DND-41 (cell line): ENCODE measurements around the gene PSD2.

ENCODE experiments used
- ATAC-seq: fragments of 200-7000 bp; cut with Tn5 transposase; 3 replicates; pipeline ENCODE4 v1.9.1; 2021; ENCODE audit warnings: low read depth; ENCODE audit not compliant: insufficient read depth
- DNase-seq: peaks from one replicate; pipeline ENCODE4 v3.0.0-alpha.2; 2020
- H2AFZ ChIP-seq: 2 replicates; pipeline ENCODE4 v1.6.0; 2012; ENCODE audit warnings: low read depth, low read length
- H3K27ac ChIP-seq: 2 replicates; pipeline ENCODE4 v1.5.1; 2012; ENCODE audit warnings: low read length, inconsistent platforms
- H3K27me3 ChIP-seq: fragments of 200-600 bp; sonication (generic); 2 replicates; pipeline ENCODE4 v1.6.0; 2012; ENCODE audit warnings: low read length, mild to moderate bottlenecking, inconsistent platforms; ENCODE audit not compliant: insufficient read depth, poor library complexity
- H3K36me3 ChIP-seq: 2 replicates; pipeline ENCODE4 v1.5.1; 2012; ENCODE audit warnings: low read length, inconsistent platforms; ENCODE audit not compliant: insufficient read depth
- H3K4me1 ChIP-seq: 2 replicates; pipeline ENCODE4 v1.5.1; 2012; ENCODE audit warnings: mild to moderate bottlenecking, low read length; ENCODE audit not compliant: insufficient read depth
- H3K4me2 ChIP-seq: 2 replicates; pipeline ENCODE4 v1.6.0; 2012; ENCODE audit warnings: mild to moderate bottlenecking, moderate library complexity, low read length, inconsistent platforms; ENCODE audit not compliant: insufficient read depth
- H3K4me3 ChIP-seq, 2 experiments: fragments of 200-600 bp in 1 of 2; shearing (Covaris generic) in 1 of 2; 2 replicates each; pipeline ENCODE4 v1.5.1; 2012 to 2016; ENCODE audit warnings: inconsistent platforms in 2 of 2, low read length in 2 of 2, mild to moderate bottlenecking in 2 of 2, low read depth in 1 of 2, moderate library complexity in 1 of 2
- H3K79me2 ChIP-seq: 2 replicates; pipeline ENCODE4 v1.6.0; 2012; ENCODE audit warnings: low read length, inconsistent platforms; ENCODE audit not compliant: insufficient read depth
- H3K9ac ChIP-seq: 2 replicates; pipeline ENCODE4 v1.6.0; 2012; ENCODE audit warnings: low read depth, mild to moderate bottlenecking, inconsistent platforms, low read length, moderate library complexity
- H3K9me3 ChIP-seq: 2 replicates; pipeline ENCODE4 v1.5.1; 2012; ENCODE audit warnings: low read length, moderate library complexity, mild to moderate bottlenecking, inconsistent platforms; ENCODE audit not compliant: insufficient read depth, severe bottlenecking
- H4K20me1 ChIP-seq: 2 replicates; pipeline ENCODE4 v1.6.0; 2012; ENCODE audit warnings: low read length; ENCODE audit not compliant: insufficient read depth
- CTCF ChIP-seq: IDR thresholded peaks from 2 replicates; pipeline ENCODE4 v1.5.1; 2012; ENCODE audit warnings: borderline replicate concordance, low read length, moderate library complexity, mild to moderate bottlenecking; ENCODE audit not compliant: poor library complexity, severe bottlenecking; ENCODE audit errors: extremely low read depth
- EZH2 ChIP-seq: IDR thresholded peaks from 3 replicates; pipeline ENCODE4 v1.6.1; 2012; ENCODE audit warnings: borderline replicate concordance, low read depth, mild to moderate bottlenecking, moderate library complexity, low read length, inconsistent platforms; ENCODE audit not compliant: severe bottlenecking

The PSD2 gene

GRCh38 chr5:139882961-139883539 is 87.4 kb downstream of the PSD2 start:
- no peaks in the 10 kb centered on the region for H3K79me2 ChIP-seq

GRCh38 chr5:139884144-139884543 is 88.5 kb downstream of the PSD2 start:
- no peak for DNase-seq
- Histone ChIP-seq H3K79me2 (no peaks in the 10 kb centered on the region), H3K27ac (no peak overlapping the region), H2AFZ (no peak overlapping the region), H3K4me1 (no peaks in the 10 kb centered on the region), H3K9me3 (no peaks in the 10 kb centered on the region), H3K4me2 (no peak overlapping the region), H4K20me1 (no peaks in the 10 kb centered on the region), H3K36me3 (no peaks in the 10 kb centered on the region), H3K9ac (no peak overlapping the region), H3K4me3 (no peak overlapping the region), H3K27me3 (peaks cover 38% of the 10 kb centered on the region)
- no peak for TF ChIP-seq CTCF
- no peak for TF ChIP-seq EZH2
- ATAC-seq, result no peak

More at GRCh38 chr5:139882961-139883539, 87.4 kb downstream of the PSD2 start:
- H3K36me3 ChIP-seq, result no peaks in the 10 kb centered on the region
- DNase-seq, result no peak
- peaks cover 38% of the 10 kb centered on the region for H3K27me3 ChIP-seq
- no peak overlapping the region for H3K4me2 ChIP-seq
- no peak overlapping the region for H3K27ac ChIP-seq
- H3K4me1 ChIP-seq, result no peaks in the 10 kb centered on the region
- no peak overlapping the region for H2AFZ ChIP-seq
- TF ChIP-seq CTCF (no peak), EZH2 (no peak)
- no peaks in the 10 kb centered on the region for H4K20me1 ChIP-seq
- no peaks in the 10 kb centered on the region for H3K9me3 ChIP-seq
- no peak for ATAC-seq
- H3K4me3 ChIP-seq, result no peak overlapping the region
- no peak overlapping the region for H3K9ac ChIP-seq

- H3K27ac ChIP-seq, result no peak overlapping the region
- H3K4me1 ChIP-seq, result no peaks in the 10 kb centered on the region
- H3K4me2 ChIP-seq, result no peak overlapping the region
- DNase-seq (no peak), ATAC-seq (no peak)
- no peaks in the 10 kb centered on the region for H4K20me1 ChIP-seq
- no peak overlapping the region for H3K9ac ChIP-seq
- H3K9me3 ChIP-seq, result no peaks in the 10 kb centered on the region
- TF ChIP-seq EZH2, result no peak
- no peak for TF ChIP-seq CTCF
- H3K4me3 ChIP-seq, result no peak overlapping the region
- H3K36me3 ChIP-seq, result no peaks in the 10 kb centered on the region
- H3K27me3 ChIP-seq, result peaks cover 37% of the 10 kb centered on the region
- H3K79me2 ChIP-seq, result no peaks in the 10 kb centered on the region
- H2AFZ ChIP-seq, result no peak overlapping the region
Measured at GRCh38 chr5:139884734-139885133, 89.1 kb downstream of the PSD2 start.
